HCT116 (cell line): ENCODE results near the gene BRK1. TPM values are rescaled to one million over a fixed set of nuclear protein-coding genes. Genes with fewer than 3 reads are reported as not detected.

Source experiments
- ATAC-seq: fragments of 200-7000 bp; cut with Tn5 transposase; 2 replicates; pipeline ENCODE4 v1.9.1; 2020; ENCODE audit warnings: mild to moderate bottlenecking, moderate library complexity
- BruUV-seq: library from RNA; stranded (reverse); fragments of 400-500 nt; replicated peaks from 2 replicates; lab custom pipeline; 2021; lab: Mats Ljungman, UMichigan
- CTCF ChIA-PET: fragments of 300-600 bp; sonication (Branson Sonifier 250); formaldehyde crosslinking; loops from one replicate; lab custom pipeline; 2021; ENCODE audit warnings: antibody characterized with exemption; lab: Charles Lee
- POLR2A ChIA-PET: fragments of 300-600, 350-600 bp; sonication (Branson Sonifier 250); formaldehyde crosslinking; loops from one replicate; lab custom pipeline; 2021; ENCODE audit warnings: antibody characterized with exemption; lab: Charles Lee
- RAD21 ChIA-PET, 2 experiments: fragments of 300-600 bp; sonication (Branson Sonifier 250); formaldehyde crosslinking; loops; one replicate each; lab custom pipeline; 2023; ENCODE audit warnings: low total read pairs in 2 of 2; ENCODE audit not compliant: uncharacterized antibody in 2 of 2, unreplicated experiment in 2 of 2, low non-redundant PET in 1 of 2; lab: Charles Lee
- DNase-seq: peaks from one replicate; pipeline ENCODE4 v3.0.0-alpha.2; 2010; ENCODE audit warnings: low read depth, low spot score
- H2AFZ ChIP-seq: fragments of 200-600 bp; shearing (Covaris generic), sonication (generic); 2 replicates; pipeline ENCODE4 v1.6.1; 2017; ENCODE audit warnings: low read depth, mixed run types, mixed read lengths, antibody characterized with exemption, low read length; ENCODE audit not compliant: poor library complexity, severe bottlenecking
- H3K27ac ChIP-seq: 2 replicates; pipeline ENCODE4 v1.5.1; 2012; ENCODE audit warnings: low read depth, low read length
- H3K27me3 ChIP-seq: fragments of 200-600 bp; sonication (generic); 2 replicates; pipeline ENCODE4 v1.6.1; 2016; ENCODE audit warnings: mixed run types, low read length, mixed read lengths; ENCODE audit not compliant: insufficient read depth
- H3K36me3 ChIP-seq, 2 experiments: fragments of 200-500 bp in 1 of 2; fragments of 200-600 bp in 1 of 2; sonication (Bioruptor generic) in 1 of 2; sonication (generic) in 1 of 2; 2 replicates each; pipeline versions ENCODE4 v1.5.1 to v1.6.1; 2014 to 2016; ENCODE audit warnings: low read length in 2 of 2, inconsistent platforms in 1 of 2, mixed read lengths in 1 of 2, mixed run types in 1 of 2; ENCODE audit not compliant: insufficient read depth in 2 of 2, control insufficient read depth in 1 of 2
- H3K4me1 ChIP-seq, 2 experiments: fragments of 200-600 bp in 1 of 2; sonication (generic) in 1 of 2; 2 replicates each; pipeline versions ENCODE4 v1.5.1 to v1.6.1; 2012 to 2017; ENCODE audit warnings: low read length in 2 of 2, inconsistent platforms in 1 of 2, mild to moderate bottlenecking in 1 of 2, mixed read lengths in 1 of 2, mixed run types in 1 of 2, moderate library complexity in 1 of 2; ENCODE audit not compliant: insufficient read depth in 2 of 2, control insufficient read depth in 1 of 2
- H3K4me2 ChIP-seq: fragments of 200-600 bp; sonication (generic); 2 replicates; pipeline ENCODE4 v1.6.1; 2017; ENCODE audit warnings: mixed run types, low read length, mixed read lengths
- H3K4me3 ChIP-seq, 2 experiments: fragments of 200-600 bp in 1 of 2; sonication (generic) in 1 of 2; replicated peaks in 1 of 2; 2 replicates each; pipeline ENCODE4 v1.5.1; 2011 to 2016; ENCODE audit warnings: low read length in 2 of 2, control low read depth in 1 of 2, low read depth in 1 of 2, mild to moderate bottlenecking in 1 of 2, mixed read lengths in 1 of 2, mixed run types in 1 of 2
- H3K79me2 ChIP-seq: fragments of 200-600 bp; sonication (generic); 2 replicates; pipeline ENCODE4 v1.6.1; 2017; ENCODE audit warnings: mild to moderate bottlenecking, mixed run types, low read length, moderate library complexity, mixed read lengths; ENCODE audit not compliant: insufficient read depth
- H3K9ac ChIP-seq: fragments of 200-600 bp; sonication (generic); 2 replicates; pipeline ENCODE4 v1.6.1; 2016; ENCODE audit warnings: low read length, mixed read lengths
- H3K9me2 ChIP-seq: fragments of 200-600 bp; sonication (generic), shearing (Covaris generic); 2 replicates; pipeline ENCODE4 v1.6.1; 2017; ENCODE audit warnings: mixed run types, mild to moderate bottlenecking, moderate library complexity; ENCODE audit not compliant: insufficient read depth
- H3K9me3 ChIP-seq, 2 experiments: fragments of 200-500 bp in 1 of 2; fragments of 200-600 bp in 1 of 2; sonication (Bioruptor generic) in 1 of 2; sonication (generic) in 1 of 2; 2 replicates each; pipeline ENCODE4 v1.6.1; 2014 to 2017; ENCODE audit warnings: low read length in 2 of 2, mixed read lengths in 2 of 2, inconsistent platforms in 1 of 2, low read depth in 1 of 2, mild to moderate bottlenecking in 1 of 2, mixed run types in 1 of 2, moderate library complexity in 1 of 2; ENCODE audit not compliant: control insufficient read depth in 1 of 2, insufficient read depth in 1 of 2
- H4K20me1 ChIP-seq: fragments of 200-600 bp; sonication (generic), shearing (Covaris generic); 2 replicates; pipeline ENCODE4 v1.6.1; 2017; ENCODE audit warnings: mixed run types, mild to moderate bottlenecking, moderate library complexity; ENCODE audit not compliant: insufficient read depth
- ATF3 ChIP-seq: IDR thresholded peaks from 2 replicates; pipeline ENCODE4 v1.6.1; 2012
- CBX3 ChIP-seq: IDR thresholded peaks from 2 replicates; pipeline ENCODE4 v1.6.1; 2012; ENCODE audit warnings: low read depth
- CTCF ChIP-seq, 3 experiments: fragments of 200-600 bp in 1 of 3; sonication (generic) in 1 of 3; IDR thresholded peaks in 2 of 3; conservative IDR thresholded peaks in 1 of 3; 2 replicates each; pipeline ENCODE4 v1.5.1; 2012 to 2017; ENCODE audit warnings: low read depth in 2 of 3, low read length in 2 of 3, antibody characterized with exemption in 1 of 3, borderline replicate concordance in 1 of 3, control low read depth in 1 of 3, mild to moderate bottlenecking in 1 of 3, mixed read lengths in 1 of 3, mixed run types in 1 of 3, moderate library complexity in 1 of 3; ENCODE audit not compliant: insufficient read depth in 1 of 3
- EGR1 ChIP-seq: IDR thresholded peaks from 2 replicates; pipeline ENCODE4 v1.6.1; 2012; ENCODE audit warnings: low read depth
- ELF1 ChIP-seq: IDR thresholded peaks from 2 replicates; pipeline ENCODE4 v1.6.1; 2012; ENCODE audit warnings: low read depth, borderline replicate concordance
- EZH2 ChIP-seq: fragments of 200-600 bp; sonication (generic); IDR thresholded peaks from 2 replicates; pipeline ENCODE4 v1.6.1; 2017; ENCODE audit warnings: antibody characterized with exemption, mixed run types
- EZH2phosphoT487 ChIP-seq: fragments of 200-600 bp; IDR thresholded peaks from 2 replicates; pipeline ENCODE4 v1.6.1; 2018; ENCODE audit warnings: antibody characterized with exemption, borderline replicate concordance
- REST ChIP-seq: IDR thresholded peaks from 2 replicates; pipeline ENCODE4 v1.6.1; 2012; ENCODE audit warnings: low read depth
- SIN3A ChIP-seq: IDR thresholded peaks from 2 replicates; pipeline ENCODE4 v1.6.1; 2012; ENCODE audit warnings: low read depth
- SP1 ChIP-seq: IDR thresholded peaks from 2 replicates; pipeline ENCODE4 v1.6.1; 2012; ENCODE audit warnings: low read depth
- YY1 ChIP-seq: IDR thresholded peaks from 2 replicates; pipeline ENCODE4 v1.6.1; 2011; ENCODE audit warnings: low read length, low read depth, moderate library complexity, mild to moderate bottlenecking; ENCODE audit not compliant: insufficient replicate concordance; ENCODE audit errors: extremely low read depth
- ZBTB33 ChIP-seq: IDR thresholded peaks from 2 replicates; pipeline ENCODE4 v1.6.1; 2011; ENCODE audit warnings: mild to moderate bottlenecking, low read length, moderate library complexity; ENCODE audit not compliant: insufficient replicate concordance; ENCODE audit errors: extremely low read depth
- intact Hi-C: fragments of 100-400 bp; cut with micrococcal nuclease; formaldehyde crosslinking; loops from 2 replicates; pipeline ENCODE4 v1.10.0; 2022
- total RNA-seq: library from RNA; stranded (reverse); gene quantifications from one replicate; pipeline ENCODE4 v1.2.1, GENCODE V29; 2021; ENCODE audit not compliant: unreplicated experiment
- TF ChIP-seq, protein P1 (sequence below): IDR thresholded peaks from 2 replicates; pipeline ENCODE4 v1.6.1; 2012

Gene BRK1
- total RNA-seq, 1 experiment from 2014 or later, result 93.4 TPM

DNA sequence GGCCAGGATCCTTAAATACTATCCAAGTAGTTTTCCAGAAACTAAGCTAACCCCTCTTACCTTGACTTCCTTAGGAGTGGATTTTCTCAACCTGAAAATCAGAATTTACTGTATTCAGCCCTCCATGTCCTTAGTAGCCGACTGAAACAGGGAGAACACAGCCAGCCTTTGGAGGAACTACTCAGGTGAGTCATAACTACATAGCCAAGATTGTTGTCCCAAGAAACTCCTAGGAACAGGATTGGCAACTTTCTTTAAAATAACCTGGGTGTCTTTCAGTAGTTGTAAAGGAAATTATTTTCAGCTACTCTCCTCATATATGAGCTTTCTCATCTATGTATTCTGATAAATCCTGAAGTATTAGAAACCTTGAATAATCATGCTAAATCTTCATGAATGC, 29.7 kb upstream of the BRK1 start:
- Histone ChIP-seq H3K4me3 (no peak overlapping the region), H3K9me2 (no peaks in the 10 kb centered on the region), H3K9ac (no peak overlapping the region), H3K27me3 (no peaks in the 10 kb centered on the region), H2AFZ (no peak overlapping the region), H4K20me1 (no peaks in the 10 kb centered on the region), H3K36me3 (peaks cover 37 to 62% of the 10 kb centered on the region in 2 experiments), H3K27ac (no peak overlapping the region), H3K4me2 (no peak overlapping the region), H3K79me2 (no peaks in the 10 kb centered on the region), H3K9me3 (no peaks in the 10 kb centered on the region), H3K4me1 (peaks cover 0 to 3% of the 10 kb centered on the region in 2 experiments; a peak in 1 of 4 replicates)
- DNase-seq (no peak), ATAC-seq (no peak)
- ChIA-PET POLR2A (no interaction called here), CTCF (no interaction called here), RAD21 (no interaction called here)
- intact Hi-C loops, result no loop called here
- no TSS peak for BruUV-seq
- TF ChIP-seq YY1 (no peak), EZH2phosphoT487 (no peak), ELF1 (no peak), EZH2 (no peak), ZBTB33 (no peak), CTCF (IDR thresholded peaks at IDR 0.05 in 2 of 3, conservative IDR thresholded peaks at IDR 0.05 in 1 of 3; ENCODE audit: borderline replicate concordance in 1 of 3, insufficient read depth in 1 of 3, low read depth in 2 of 3, low read length in 2 of 3) (no peak), SIN3A (no peak), EGR1 (no peak), CBX3 (no peak), REST (no peak), ATF3 (no peak), SP1 (no peak)
- TF ChIP-seq, protein P1, sequence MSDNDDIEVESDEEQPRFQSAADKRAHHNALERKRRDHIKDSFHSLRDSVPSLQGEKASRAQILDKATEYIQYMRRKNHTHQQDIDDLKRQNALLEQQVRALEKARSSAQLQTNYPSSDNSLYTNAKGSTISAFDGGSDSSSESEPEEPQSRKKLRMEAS, result no peak
